AG09309 (cell line): Measurements from ENCODE around the gene GIMD1.

Experiments
- DNase-seq: peaks from one replicate; pipeline ENCODE4 v3.0.0-alpha.2; 2010; ENCODE audit warnings: low read depth
- H3K4me3 ChIP-seq: 2 replicates; pipeline ENCODE4 v1.5.1; 2011; ENCODE audit warnings: mild to moderate bottlenecking, low read depth, low read length, moderate library complexity; ENCODE audit not compliant: control insufficient read depth
- CTCF ChIP-seq: IDR thresholded peaks from 2 replicates; pipeline ENCODE4 v1.5.1; 2011; ENCODE audit warnings: mild to moderate bottlenecking, low read depth, low read length, inconsistent platforms; ENCODE audit not compliant: insufficient read depth, control insufficient read depth; ENCODE audit errors: missing control alignments

Gene GIMD1

GRCh38 chr4:106358899-106359298 lies 9.7 kb downstream of the GIMD1 start:
- DNase-seq, result peak; percentile 58
- no peak overlapping the region for H3K4me3 ChIP-seq
- TF ChIP-seq CTCF, result no peak

- no peak for TF ChIP-seq CTCF
- DNase-seq, result no peak
- H3K4me3 ChIP-seq, result no peak overlapping the region
Measured at GRCh38 chr4:106355193-106355592, 13.4 kb downstream of the GIMD1 start.

GRCh38 chr4:106353786-106354185 lies 14.8 kb downstream of the GIMD1 start:
- TF ChIP-seq CTCF, result no peak
- DNase-seq, result no peak
- H3K4me3 ChIP-seq, result no peak overlapping the region

GRCh38 chr4:106351016-106351415 lies 17.6 kb downstream of the GIMD1 start:
- H3K4me3 ChIP-seq, result no peak overlapping the region
- TF ChIP-seq CTCF, result no peak
- DNase-seq, result no peak

DNA sequence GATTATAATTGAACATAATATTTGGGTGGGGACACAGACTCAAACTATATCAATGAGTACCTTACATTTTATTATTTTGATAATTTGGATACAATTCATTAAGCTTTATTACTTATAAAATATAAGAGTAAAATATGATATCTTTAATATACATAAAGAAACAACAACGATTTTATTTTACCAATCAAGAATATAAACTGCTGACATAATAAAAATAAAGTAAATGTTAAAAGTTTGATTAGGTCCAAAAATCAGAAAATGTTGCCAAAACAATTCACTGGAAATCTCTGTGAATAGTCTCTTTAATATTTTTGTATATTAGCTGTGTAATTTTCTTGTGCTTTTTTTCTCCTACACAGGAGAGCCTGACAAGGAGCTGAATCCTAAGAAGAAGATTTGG lies 21.4 kb downstream of the GIMD1 start:
- no peak for DNase-seq
- TF ChIP-seq CTCF, result no peak
- H3K4me3 ChIP-seq, result no peak overlapping the region

- TF ChIP-seq CTCF, result no peak
- no peak for DNase-seq
- H3K4me3 ChIP-seq, result no peak overlapping the region
Measured at GRCh38 chr4:106344647-106344970, 24.0 kb downstream of the GIMD1 start.
